Lung (tissue), 12 donors: ENCODE data around the gene SCPEP1. TPM values are rescaled to one million over a fixed set of nuclear protein-coding genes. Genes with fewer than 3 reads are reported as not detected.

Experiments used
- ATAC-seq: fragments of 200-7000 bp; cut with Tn5 transposase; one replicate; pipeline ENCODE4 v1.9.1; 2020; ENCODE audit warnings: moderate number of reproducible peaks; ENCODE audit not compliant: insufficient read depth, low FRiP score
- DNase-seq, 3 donors: peaks; one replicate each; pipeline ENCODE4 v3.0.0-alpha.2; 2013 to 2017
- H3K27ac ChIP-seq, 2 donors: one replicate each; pipeline ENCODE4 v1.5.1; 2013; ENCODE audit warnings: mild to moderate bottlenecking in 2 of 2, moderate library complexity in 2 of 2, control low read depth in 1 of 2, inconsistent platforms in 1 of 2, low read depth in 1 of 2, low read length in 1 of 2
- H3K27me3 ChIP-seq, 3 donors: one replicate each; pipeline ENCODE4 v1.5.1; 2013; ENCODE audit warnings: low read length in 2 of 3; ENCODE audit not compliant: control insufficient read depth in 3 of 3, insufficient read depth in 3 of 3
- H3K36me3 ChIP-seq, 4 donors: one replicate each; pipeline ENCODE4 v1.5.1; 2013; ENCODE audit warnings: low read length in 4 of 4, mild to moderate bottlenecking in 1 of 4, moderate library complexity in 1 of 4; ENCODE audit not compliant: control insufficient read depth in 4 of 4, insufficient read depth in 4 of 4
- H3K4me1 ChIP-seq, 5 donors: one replicate each; pipeline ENCODE4 v1.5.1; 2013; ENCODE audit warnings: low read length in 5 of 5, mild to moderate bottlenecking in 2 of 5, moderate library complexity in 1 of 5; ENCODE audit not compliant: control insufficient read depth in 5 of 5, insufficient read depth in 5 of 5
- H3K4me3 ChIP-seq: one replicate; pipeline ENCODE4 v1.5.1; 2013; ENCODE audit warnings: mild to moderate bottlenecking, control low read depth, moderate library complexity
- H3K9ac ChIP-seq, 2 donors: one replicate each; pipeline ENCODE4 v1.5.1; 2013; ENCODE audit warnings: low read length in 2 of 2, control low read depth in 1 of 2; ENCODE audit not compliant: insufficient read depth in 1 of 2
- H3K9me3 ChIP-seq, 4 donors: one replicate each; pipeline ENCODE4 v1.5.1; 2013; ENCODE audit warnings: low read length in 3 of 4, mild to moderate bottlenecking in 1 of 4, moderate library complexity in 1 of 4; ENCODE audit not compliant: control insufficient read depth in 4 of 4, insufficient read depth in 3 of 4
- CTCF ChIP-seq: IDR thresholded peaks from 2 replicates; pipeline ENCODE4 v1.5.1; 2012; ENCODE audit warnings: mild to moderate bottlenecking; ENCODE audit errors: control extremely low read depth, extremely low read depth
- WGBS, 2 donors: extraction: QIAGEN DNeasy Blood & Tissue Kit; methylation state at CpG; one replicate each; pipeline ENCODE4 v1.1.7; 2013; 5-methylcytosine and 5-hydroxymethylcytosine counted together
- polyA plus RNA-seq, 2 donors: library from polyadenylated mRNA; stranded (reverse); fragments of 200-250 nt; gene quantifications; one replicate each; pipeline ENCODE4 v1.2.1, GENCODE V29; 2013
- total RNA-seq, 2 donors: library from RNA; depleted of rRNA in 1 of 2; stranded (reverse); fragments of >200 nt in 1 of 2; gene quantifications; one replicate each; pipeline ENCODE4 v1.2.1, GENCODE V29; 2014 to 2021
- donor health status: control.
- donor health status: control.
- donor health status: Bipolar disorder and iron deficiency.
- donor health status: healthy.
- donor health status: DM: yes; HTN: yes; CAD: no.

SCPEP1 gene
- total and polyA plus RNA-seq, 4 donors, result 49.5 to 122 (median 91.2) TPM

GRCh38 chr17:56970974-56971373 is 7.0 kb upstream of the SCPEP1 start:
- no peak for ATAC-seq
- Histone ChIP-seq H3K27ac (no peak overlapping the region), H3K4me1 (peaks cover 0 to 5% (median 0%) of the 10 kb centered on the region in 5 donors), H3K4me3 (no peak overlapping the region), H3K27me3 (no peaks in the 10 kb centered on the region), H3K9ac (no peak overlapping the region), H3K36me3 (no peaks in the 10 kb centered on the region), H3K9me3 (no peaks in the 10 kb centered on the region)
- 97 to 100% methylated on average over 1 of the region's 1 CpG for WGBS, 2 donors
- no peak for TF ChIP-seq CTCF
- no peak for DNase-seq

DNA sequence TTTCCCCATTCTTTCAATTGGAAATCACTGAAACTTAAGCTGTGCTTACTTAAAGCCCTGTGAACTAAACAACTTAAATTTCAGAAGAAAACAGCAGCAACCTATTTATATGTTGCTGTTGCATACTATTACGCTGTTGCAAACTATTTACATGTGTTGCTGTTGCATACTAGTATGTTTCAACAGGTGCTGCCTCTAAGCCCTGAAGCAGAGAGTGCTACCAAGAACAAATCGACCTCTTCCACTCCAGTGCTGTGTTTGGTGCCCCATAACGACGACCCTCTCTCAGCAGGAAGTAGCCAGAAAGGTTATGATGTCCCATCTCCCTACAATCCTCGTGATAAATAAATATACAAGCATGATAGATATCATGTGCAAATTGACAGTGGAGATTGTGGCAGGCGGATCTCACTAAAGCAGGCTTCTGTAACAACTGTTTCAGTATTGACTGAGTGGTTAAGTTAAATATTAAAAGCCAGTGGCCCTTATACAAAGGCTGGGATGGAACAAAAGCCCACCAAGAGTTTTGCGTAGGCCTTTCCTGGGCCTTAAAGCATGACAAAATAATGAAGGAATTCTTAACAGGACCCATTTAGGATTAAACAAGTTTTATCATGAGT is 5.7 kb upstream of the SCPEP1 start:
- no peaks in the 10 kb centered on the region for H3K36me3 ChIP-seq
- no peaks in the 10 kb centered on the region for H3K9me3 ChIP-seq
- DNase-seq, result no peak
- TF ChIP-seq CTCF, result no peak
- ATAC-seq, result no peak
- H3K9ac ChIP-seq, result no peak overlapping the region
- peaks cover 0 to 5% (median under 1%) of the 10 kb centered on the region in 5 donors for H3K4me1 ChIP-seq
- no peaks in the 10 kb centered on the region for H3K27me3 ChIP-seq
- WGBS, 2 donors, result 75 to 83% methylated on average over 7 of the region's 7 CpGs
- no peak overlapping the region for H3K27ac ChIP-seq
- no peak overlapping the region for H3K4me3 ChIP-seq

DNA sequence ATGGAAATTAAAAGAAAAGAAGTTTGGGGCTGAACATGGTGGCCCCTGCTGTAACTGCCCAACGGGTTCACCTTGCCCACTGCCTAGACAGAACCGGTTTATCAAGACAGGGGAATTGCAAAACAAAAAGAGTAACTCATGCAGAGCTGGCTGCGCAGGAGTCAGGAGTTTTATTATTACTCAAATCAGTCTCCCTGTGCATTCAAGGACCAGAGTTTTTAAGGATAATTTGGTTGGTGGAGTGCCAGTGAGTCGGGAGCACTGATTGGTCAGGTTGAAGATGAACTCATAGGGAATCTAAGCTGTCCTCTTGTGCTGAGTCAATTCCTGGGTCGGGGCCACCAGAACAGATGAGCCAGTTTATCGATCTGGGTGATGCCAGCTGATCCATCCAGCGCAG is 4.4 kb upstream of the SCPEP1 start:
- no peaks in the 10 kb centered on the region for H3K36me3 ChIP-seq
- WGBS, 2 donors, result 73 to 90% methylated on average over 7 of the region's 7 CpGs
- no peak overlapping the region for H3K27ac ChIP-seq
- no peaks in the 10 kb centered on the region for H3K9me3 ChIP-seq
- peaks cover under 1 to 8% (median 3%) of the 10 kb centered on the region in 5 donors for H3K4me1 ChIP-seq
- no peak overlapping the region for H3K9ac ChIP-seq
- no peaks in the 10 kb centered on the region for H3K27me3 ChIP-seq
- TF ChIP-seq CTCF, result no peak
- DNase-seq (peak in 2 of 3 donors; percentile 23 to 58), ATAC-seq (no peak)
- H3K4me3 ChIP-seq, result no peak overlapping the region

- 92 to 96% methylated on average over 2 of the region's 2 CpGs for WGBS, 2 donors
- DNase-seq, result no peak
- TF ChIP-seq CTCF, result no peak
- H3K36me3 ChIP-seq, result no peaks in the 10 kb centered on the region
- H3K4me1 ChIP-seq, result peaks cover 1 to 11% (median 5%) of the 10 kb centered on the region in 5 donors
- ATAC-seq, result no peak
- H3K27ac ChIP-seq, result no peak overlapping the region
- H3K9me3 ChIP-seq, result no peaks in the 10 kb centered on the region
- no peak overlapping the region for H3K4me3 ChIP-seq
- no peak overlapping the region for H3K9ac ChIP-seq
- H3K27me3 ChIP-seq, result no peaks in the 10 kb centered on the region
These were observed 3.9 kb upstream of the SCPEP1 start for GRCh38 chr17:56974055-56974454.
